MCF 10A (cell line): ENCODE data around the gene TPR. TPM values are rescaled to one million over a fixed set of nuclear protein-coding genes. Genes with fewer than 3 reads are reported as not detected.
"Not testable (repeated sequence)": the region's sequence is repeated elsewhere in the genome, so short reads cannot be mapped to it uniquely, and the experiment has no call there.

ENCODE experiments used
- BruUV-seq: library from RNA; stranded (reverse); fragments of 400-500 nt; replicated peaks from 2 replicates; lab custom pipeline; 2021; lab: Mats Ljungman, UMichigan
- CTCF ChIA-PET: fragments of 300-600 bp; sonication (Branson Sonifier 250); formaldehyde crosslinking; extraction: SDS; loops from one replicate; lab custom pipeline; 2021; ENCODE audit warnings: antibody characterized with exemption, inconsistent platforms; lab: Yijun Ruan, JAX
- POLR2A ChIA-PET: fragments of 300-600, 350-650 bp; sonication (Branson Sonifier 250); formaldehyde crosslinking; extraction: SDS; loops from one replicate; lab custom pipeline; 2020; ENCODE audit warnings: antibody characterized with exemption, inconsistent platforms; lab: Yijun Ruan, JAX
- DNase-seq: peaks from one replicate; pipeline ENCODE4 v3.0.0-alpha.2; 2018; ENCODE audit not compliant: unreplicated experiment
- H3K27ac Mint-ChIP-seq: one replicate; pipeline ENCODE4 v1.8.0; 2022; ENCODE audit warnings: mild to moderate bottlenecking, low read depth, mixed read lengths; ENCODE audit not compliant: unreplicated experiment
- H3K27me3 Mint-ChIP-seq: one replicate; pipeline ENCODE4 v1.8.0; 2022; ENCODE audit warnings: mixed read lengths; ENCODE audit not compliant: insufficient read depth, unreplicated experiment
- H3K36me3 Mint-ChIP-seq: one replicate; pipeline ENCODE4 v1.8.0; 2022; ENCODE audit warnings: mild to moderate bottlenecking, moderate library complexity, mixed read lengths; ENCODE audit not compliant: insufficient read depth, unreplicated experiment
- H3K4me1 Mint-ChIP-seq: one replicate; pipeline ENCODE4 v1.8.0; 2022; ENCODE audit warnings: mixed read lengths; ENCODE audit not compliant: insufficient read depth, unreplicated experiment
- H3K4me3 Mint-ChIP-seq: one replicate; pipeline ENCODE4 v1.8.0; 2022; ENCODE audit warnings: mild to moderate bottlenecking, moderate library complexity, mixed read lengths; ENCODE audit not compliant: unreplicated experiment
- H3K9me3 Mint-ChIP-seq: one replicate; pipeline ENCODE4 v1.8.0; 2022; ENCODE audit warnings: mixed read lengths; ENCODE audit not compliant: unreplicated experiment
- intact Hi-C: fragments of 100-400 bp; cut with micrococcal nuclease; formaldehyde crosslinking; loops from 2 replicates; pipeline ENCODE4 v1.14.1; 2022
- total RNA-seq: library from RNA; stranded (reverse); gene quantifications from 2 replicates; pipeline ENCODE4 v1.2.3, GENCODE V29; 2022
- TF ChIP-seq, protein P1 (sequence below): fragments of 200-600 bp; IDR thresholded peaks from one replicate; pipeline ENCODE4 v1.8.0; 2022; ENCODE audit warnings: antibody characterized with exemption, mild to moderate bottlenecking; ENCODE audit not compliant: unreplicated experiment

The TPR gene
- total RNA-seq, 1 experiment from 2014 or later = 140 TPM

DNA sequence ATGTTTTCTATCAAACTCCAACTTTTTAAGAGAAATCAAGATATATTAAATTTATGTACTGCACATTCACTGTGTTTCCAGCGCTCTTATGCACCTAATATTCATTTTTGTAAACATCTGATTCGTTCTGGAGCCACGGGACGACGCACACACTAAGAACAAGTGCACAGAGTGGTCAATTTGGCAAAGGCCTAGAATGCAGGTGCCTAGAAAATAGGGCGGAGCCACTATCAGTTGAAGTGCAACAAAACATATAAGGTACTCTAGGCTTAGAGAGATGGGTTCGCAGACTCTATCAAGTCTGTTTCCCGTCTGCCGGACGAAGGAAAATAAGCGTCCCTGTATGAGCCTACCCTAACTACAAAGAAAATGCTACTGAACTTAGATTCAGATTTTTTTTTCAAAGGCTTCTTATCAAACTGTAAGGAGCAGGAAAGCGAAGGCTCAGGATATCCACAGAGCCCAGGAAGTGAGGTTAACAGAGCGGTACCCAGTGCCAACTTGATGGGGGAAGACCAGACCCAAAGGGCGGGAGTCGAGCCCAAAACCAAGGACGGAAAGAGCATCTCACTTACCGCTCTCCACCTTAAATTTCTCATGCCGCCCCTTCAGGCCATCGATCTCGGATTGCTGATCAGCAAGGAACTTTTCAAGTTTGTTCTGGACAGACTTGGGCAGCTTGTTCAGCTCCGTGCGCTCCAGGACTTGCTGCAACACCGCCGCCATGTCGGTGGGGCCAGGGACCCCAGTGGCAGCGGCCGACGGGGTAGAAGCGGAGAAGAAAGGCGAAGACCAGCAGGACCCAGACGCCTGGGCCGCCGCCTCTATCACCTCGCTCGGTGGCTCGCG is 526 bp downstream of the TPR start:
- POLR2A ChIA-PET = interaction anchor here (0.6 to 2.3 kb wide), 25 partner anchors 8 to 1621 kb away, joined by 3 to 15 read pairs (median 4); partner anchors contain the start of gene PTGS2
- intact Hi-C loops = loop anchor here (1.0 to 10.0 kb wide), 3 partner anchors 306 to 1320 kb away; partner anchors contain the start of gene PTGS2
- DNase-seq = peak; percentile 76
- TF ChIP-seq, protein P1, sequence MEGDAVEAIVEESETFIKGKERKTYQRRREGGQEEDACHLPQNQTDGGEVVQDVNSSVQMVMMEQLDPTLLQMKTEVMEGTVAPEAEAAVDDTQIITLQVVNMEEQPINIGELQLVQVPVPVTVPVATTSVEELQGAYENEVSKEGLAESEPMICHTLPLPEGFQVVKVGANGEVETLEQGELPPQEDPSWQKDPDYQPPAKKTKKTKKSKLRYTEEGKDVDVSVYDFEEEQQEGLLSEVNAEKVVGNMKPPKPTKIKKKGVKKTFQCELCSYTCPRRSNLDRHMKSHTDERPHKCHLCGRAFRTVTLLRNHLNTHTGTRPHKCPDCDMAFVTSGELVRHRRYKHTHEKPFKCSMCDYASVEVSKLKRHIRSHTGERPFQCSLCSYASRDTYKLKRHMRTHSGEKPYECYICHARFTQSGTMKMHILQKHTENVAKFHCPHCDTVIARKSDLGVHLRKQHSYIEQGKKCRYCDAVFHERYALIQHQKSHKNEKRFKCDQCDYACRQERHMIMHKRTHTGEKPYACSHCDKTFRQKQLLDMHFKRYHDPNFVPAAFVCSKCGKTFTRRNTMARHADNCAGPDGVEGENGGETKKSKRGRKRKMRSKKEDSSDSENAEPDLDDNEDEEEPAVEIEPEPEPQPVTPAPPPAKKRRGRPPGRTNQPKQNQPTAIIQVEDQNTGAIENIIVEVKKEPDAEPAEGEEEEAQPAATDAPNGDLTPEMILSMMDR = no peak
- BruUV-seq = TSS peak; percentile 37
- CTCF ChIA-PET = interaction anchor here (0.5 to 2.6 kb wide), 38 partner anchors 11 to 878 kb away, joined by 3 to 29 read pairs (median 4); partner anchors contain the start of gene PTGS2
- Mint-ChIP-seq H3K4me1 (peaks cover 20% of the 10 kb centered on the region), H3K9me3 (no peaks in the 10 kb centered on the region), H3K4me3 (peak overlapping the region; percentile 96), H3K27ac (peak overlapping the region; percentile 100), H3K27me3 (no peaks in the 10 kb centered on the region), H3K36me3 (peaks cover 47% of the 10 kb centered on the region)

DNA sequence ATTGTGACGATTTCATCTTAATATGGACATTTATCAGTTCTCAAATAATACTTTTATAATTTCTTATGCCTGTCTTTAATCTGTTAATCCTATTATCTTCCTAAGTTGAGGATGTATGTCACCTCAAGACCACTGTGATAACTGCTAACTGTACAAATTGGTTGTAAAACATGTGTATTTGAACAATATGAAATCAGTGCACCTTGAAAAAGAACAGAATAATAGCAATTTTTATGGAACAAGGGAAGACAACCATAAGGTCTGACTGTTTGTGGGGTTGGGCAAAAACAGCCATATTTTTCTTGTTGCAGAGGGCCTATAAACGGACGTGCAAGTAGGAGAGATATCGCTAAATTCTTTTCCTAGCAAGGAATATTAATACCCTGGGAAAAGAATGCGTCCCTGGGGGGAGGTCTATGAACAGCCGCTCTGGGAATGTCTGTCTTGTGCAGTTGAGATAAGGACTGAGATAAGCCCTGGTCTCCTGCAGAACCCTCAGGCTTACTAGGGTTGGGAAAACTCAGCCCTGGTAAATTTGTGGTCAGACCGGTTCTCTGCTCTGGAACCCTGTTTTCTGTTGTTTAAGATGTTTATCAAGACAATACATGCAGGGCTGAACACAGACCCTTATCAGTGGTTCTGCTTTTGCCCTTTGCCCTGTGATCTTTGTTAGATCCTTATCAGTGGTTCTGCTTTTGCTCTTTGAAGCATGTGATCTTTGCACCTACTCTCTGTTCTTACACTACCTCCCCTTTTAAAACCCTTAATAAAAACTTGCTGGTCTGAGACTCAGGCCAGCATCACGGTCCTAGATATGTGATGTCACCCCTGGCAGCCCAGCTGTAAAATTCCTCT is 27.0 kb downstream of the TPR start:
- POLR2A ChIA-PET = interaction anchor here (0.9 kb wide), 1 partner anchor 8 kb away, joined by 3 read pairs; no protein-coding TSS in a partner anchor
- H3K9me3 Mint-ChIP-seq, H3K27ac Mint-ChIP-seq, H3K4me1 Mint-ChIP-seq, H3K27me3 Mint-ChIP-seq, BruUV-seq, H3K4me3 Mint-ChIP-seq, DNase-seq, intact Hi-C loops, CTCF ChIA-PET: not testable (repeated sequence)
- H3K36me3 Mint-ChIP-seq = peaks cover 100% of the 10 kb centered on the region

DNA sequence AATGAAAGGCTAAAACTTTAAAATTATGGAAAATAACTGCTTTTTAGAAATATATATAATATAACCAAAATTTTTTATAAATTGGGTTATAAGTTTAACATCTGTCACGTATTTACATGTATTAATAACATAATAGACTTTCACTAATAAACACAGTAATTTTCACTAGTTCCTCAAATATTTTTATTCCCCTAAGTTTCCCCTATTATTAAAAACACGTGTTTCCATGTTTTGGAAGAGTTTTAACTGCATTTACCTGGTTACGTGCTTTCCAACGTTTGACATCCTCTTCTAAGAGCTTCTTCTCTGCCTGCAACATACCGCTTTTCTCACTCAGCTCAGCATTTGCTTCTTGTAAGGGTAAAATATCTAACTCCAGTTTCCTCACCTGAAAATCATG is 34.3 kb downstream of the TPR start:
- no TSS peak for BruUV-seq
- H3K27me3 Mint-ChIP-seq = no peaks in the 10 kb centered on the region
- peaks cover 95% of the 10 kb centered on the region for H3K36me3 Mint-ChIP-seq
- no peaks in the 10 kb centered on the region for H3K4me1 Mint-ChIP-seq
- ChIA-PET POLR2A (interaction anchor here (0.6 to 1.0 kb wide), 2 partner anchors 33 to 38 kb away, joined by 3 read pairs; no protein-coding TSS in a partner anchor), CTCF (no interaction called here)
- H3K4me3 Mint-ChIP-seq = no peak overlapping the region
- no peak overlapping the region for H3K27ac Mint-ChIP-seq
- intact Hi-C loops = no loop called here
- no peaks in the 10 kb centered on the region for H3K9me3 Mint-ChIP-seq
- TF ChIP-seq, protein P1 = no peak
- no peak for DNase-seq

DNA sequence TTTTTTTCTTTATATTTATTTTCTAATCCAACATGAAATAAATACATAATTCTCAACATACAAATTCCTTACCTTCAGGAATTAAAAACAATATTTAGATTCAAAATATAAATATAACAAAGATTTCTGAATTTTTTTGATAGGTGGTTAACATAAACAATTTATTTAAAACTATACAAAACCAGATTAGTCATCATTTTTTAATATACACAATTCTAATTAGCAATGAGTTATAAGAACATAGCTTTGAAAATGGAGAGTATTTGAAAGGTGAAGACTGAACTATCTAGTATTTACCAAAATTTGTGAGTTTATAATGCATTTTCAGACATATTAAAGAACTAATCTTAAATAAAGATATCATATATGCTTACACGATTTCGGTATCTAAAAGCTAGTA is 37.5 kb downstream of the TPR start:
- DNase-seq = no peak
- Mint-ChIP-seq H3K9me3 (no peaks in the 10 kb centered on the region), H3K27ac (no peak overlapping the region), H3K27me3 (no peaks in the 10 kb centered on the region), H3K4me3 (no peak overlapping the region), H3K36me3 (peaks cover 95% of the 10 kb centered on the region), H3K4me1 (no peaks in the 10 kb centered on the region)
- ChIA-PET POLR2A (interaction anchor here (0.9 kb wide), 2 partner anchors 9 to 38 kb away, joined by 3 to 4 read pairs; partner anchors contain the start of gene TPR), CTCF (interaction anchor here (1.0 to 1.1 kb wide), 3 partner anchors 12 to 18 kb away, joined by 3 to 5 read pairs (median 4); no protein-coding TSS in a partner anchor)
- TF ChIP-seq, protein P1 = no peak
- intact Hi-C loops = no loop called here
- no TSS peak for BruUV-seq
